HL-60 (cell line): Measurements from ENCODE around the gene SNAPC3.

Experiments
- POLR2AphosphoS5 ChIP-seq: IDR thresholded peaks from 2 replicates; pipeline ENCODE4 v1.6.1; 2012; ENCODE audit warnings: low read depth
- SPI1 ChIP-seq: IDR thresholded peaks from 2 replicates; pipeline ENCODE4 v1.6.1; 2012; ENCODE audit warnings: low read depth, mild to moderate bottlenecking, borderline replicate concordance
- TF ChIP-seq, protein P1 (sequence below): IDR thresholded peaks from one replicate; pipeline ENCODE4 v1.5.1; 2011; ENCODE audit warnings: low read length, control low read depth, inconsistent platforms; ENCODE audit not compliant: insufficient read depth
- TF ChIP-seq, protein P2 (sequence below): IDR thresholded peaks from 2 replicates; pipeline ENCODE4 v1.6.1; 2012; ENCODE audit warnings: low read depth; ENCODE audit not compliant: insufficient replicate concordance

DNA sequence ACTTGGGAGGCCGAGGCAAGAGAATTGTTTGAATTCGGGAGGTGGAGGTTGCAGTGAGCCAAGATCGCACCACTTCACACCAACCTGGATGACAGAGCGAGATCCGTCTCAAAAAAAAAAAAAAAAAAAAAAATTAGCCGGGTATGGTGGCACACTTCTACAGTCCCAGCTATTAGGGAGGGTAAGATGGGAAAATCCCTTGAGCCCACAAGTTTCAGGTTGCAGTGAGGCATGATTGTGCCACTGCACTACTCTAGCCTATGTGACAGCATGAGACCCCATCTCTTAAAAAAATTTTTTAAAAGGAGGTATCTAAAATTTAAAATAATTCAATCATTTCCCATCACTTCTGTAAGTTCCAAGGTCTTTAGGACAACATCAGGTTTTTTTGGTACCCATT lies 62.1 kb downstream of the SNAPC3 start:
- TF ChIP-seq POLR2AphosphoS5: no peak
- TF ChIP-seq SPI1: no peak
- TF ChIP-seq, protein P1, sequence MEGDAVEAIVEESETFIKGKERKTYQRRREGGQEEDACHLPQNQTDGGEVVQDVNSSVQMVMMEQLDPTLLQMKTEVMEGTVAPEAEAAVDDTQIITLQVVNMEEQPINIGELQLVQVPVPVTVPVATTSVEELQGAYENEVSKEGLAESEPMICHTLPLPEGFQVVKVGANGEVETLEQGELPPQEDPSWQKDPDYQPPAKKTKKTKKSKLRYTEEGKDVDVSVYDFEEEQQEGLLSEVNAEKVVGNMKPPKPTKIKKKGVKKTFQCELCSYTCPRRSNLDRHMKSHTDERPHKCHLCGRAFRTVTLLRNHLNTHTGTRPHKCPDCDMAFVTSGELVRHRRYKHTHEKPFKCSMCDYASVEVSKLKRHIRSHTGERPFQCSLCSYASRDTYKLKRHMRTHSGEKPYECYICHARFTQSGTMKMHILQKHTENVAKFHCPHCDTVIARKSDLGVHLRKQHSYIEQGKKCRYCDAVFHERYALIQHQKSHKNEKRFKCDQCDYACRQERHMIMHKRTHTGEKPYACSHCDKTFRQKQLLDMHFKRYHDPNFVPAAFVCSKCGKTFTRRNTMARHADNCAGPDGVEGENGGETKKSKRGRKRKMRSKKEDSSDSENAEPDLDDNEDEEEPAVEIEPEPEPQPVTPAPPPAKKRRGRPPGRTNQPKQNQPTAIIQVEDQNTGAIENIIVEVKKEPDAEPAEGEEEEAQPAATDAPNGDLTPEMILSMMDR: no peak
- TF ChIP-seq, protein P2, sequence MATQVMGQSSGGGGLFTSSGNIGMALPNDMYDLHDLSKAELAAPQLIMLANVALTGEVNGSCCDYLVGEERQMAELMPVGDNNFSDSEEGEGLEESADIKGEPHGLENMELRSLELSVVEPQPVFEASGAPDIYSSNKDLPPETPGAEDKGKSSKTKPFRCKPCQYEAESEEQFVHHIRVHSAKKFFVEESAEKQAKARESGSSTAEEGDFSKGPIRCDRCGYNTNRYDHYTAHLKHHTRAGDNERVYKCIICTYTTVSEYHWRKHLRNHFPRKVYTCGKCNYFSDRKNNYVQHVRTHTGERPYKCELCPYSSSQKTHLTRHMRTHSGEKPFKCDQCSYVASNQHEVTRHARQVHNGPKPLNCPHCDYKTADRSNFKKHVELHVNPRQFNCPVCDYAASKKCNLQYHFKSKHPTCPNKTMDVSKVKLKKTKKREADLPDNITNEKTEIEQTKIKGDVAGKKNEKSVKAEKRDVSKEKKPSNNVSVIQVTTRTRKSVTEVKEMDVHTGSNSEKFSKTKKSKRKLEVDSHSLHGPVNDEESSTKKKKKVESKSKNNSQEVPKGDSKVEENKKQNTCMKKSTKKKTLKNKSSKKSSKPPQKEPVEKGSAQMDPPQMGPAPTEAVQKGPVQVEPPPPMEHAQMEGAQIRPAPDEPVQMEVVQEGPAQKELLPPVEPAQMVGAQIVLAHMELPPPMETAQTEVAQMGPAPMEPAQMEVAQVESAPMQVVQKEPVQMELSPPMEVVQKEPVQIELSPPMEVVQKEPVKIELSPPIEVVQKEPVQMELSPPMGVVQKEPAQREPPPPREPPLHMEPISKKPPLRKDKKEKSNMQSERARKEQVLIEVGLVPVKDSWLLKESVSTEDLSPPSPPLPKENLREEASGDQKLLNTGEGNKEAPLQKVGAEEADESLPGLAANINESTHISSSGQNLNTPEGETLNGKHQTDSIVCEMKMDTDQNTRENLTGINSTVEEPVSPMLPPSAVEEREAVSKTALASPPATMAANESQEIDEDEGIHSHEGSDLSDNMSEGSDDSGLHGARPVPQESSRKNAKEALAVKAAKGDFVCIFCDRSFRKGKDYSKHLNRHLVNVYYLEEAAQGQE: no peak
